Cardiac fibroblast (primary cell): ENCODE data around the gene DLGAP4.

Source experiments
- DNase-seq, 2 donors: peaks; one replicate each; pipeline versions ENCODE4 v3.0.0 to v3.0.0-alpha.2; 2010; ENCODE audit warnings: low read depth in 2 of 2
- H3K4me3 ChIP-seq, 2 donors: replicated peaks in 1 of 2; 1 replicate in 1 of 2; 2 replicates in 1 of 2; pipeline ENCODE4 v1.5.1; 2011; ENCODE audit warnings: low read depth in 2 of 2, low read length in 2 of 2, mild to moderate bottlenecking in 2 of 2, moderate library complexity in 1 of 2
- TF ChIP-seq, protein P1 (sequence below): IDR thresholded peaks from one replicate; pipeline ENCODE4 v1.5.1; 2011; ENCODE audit warnings: low read depth, mild to moderate bottlenecking, low read length, inconsistent platforms

Gene DLGAP4

DNA sequence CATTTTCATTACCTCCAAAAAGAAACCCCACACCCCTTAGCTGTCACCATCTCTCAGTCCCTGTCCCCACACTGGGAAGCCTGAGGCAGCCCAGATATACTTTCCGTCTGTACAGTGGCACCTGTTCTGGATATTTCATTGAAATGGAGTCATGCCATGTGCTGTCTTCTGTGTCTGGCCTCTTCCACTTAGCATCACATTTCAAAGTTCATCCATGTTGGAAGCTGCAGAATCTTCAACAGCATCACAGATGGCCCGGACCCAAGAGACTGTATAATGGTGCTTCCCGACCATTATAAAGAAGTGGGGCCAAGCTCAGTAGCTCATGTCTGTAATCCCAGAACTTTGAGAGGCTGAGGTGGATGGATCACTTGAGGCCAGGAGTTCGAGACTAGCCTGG lies 58.4 kb downstream of the DLGAP4 start:
- TF ChIP-seq, protein P1, sequence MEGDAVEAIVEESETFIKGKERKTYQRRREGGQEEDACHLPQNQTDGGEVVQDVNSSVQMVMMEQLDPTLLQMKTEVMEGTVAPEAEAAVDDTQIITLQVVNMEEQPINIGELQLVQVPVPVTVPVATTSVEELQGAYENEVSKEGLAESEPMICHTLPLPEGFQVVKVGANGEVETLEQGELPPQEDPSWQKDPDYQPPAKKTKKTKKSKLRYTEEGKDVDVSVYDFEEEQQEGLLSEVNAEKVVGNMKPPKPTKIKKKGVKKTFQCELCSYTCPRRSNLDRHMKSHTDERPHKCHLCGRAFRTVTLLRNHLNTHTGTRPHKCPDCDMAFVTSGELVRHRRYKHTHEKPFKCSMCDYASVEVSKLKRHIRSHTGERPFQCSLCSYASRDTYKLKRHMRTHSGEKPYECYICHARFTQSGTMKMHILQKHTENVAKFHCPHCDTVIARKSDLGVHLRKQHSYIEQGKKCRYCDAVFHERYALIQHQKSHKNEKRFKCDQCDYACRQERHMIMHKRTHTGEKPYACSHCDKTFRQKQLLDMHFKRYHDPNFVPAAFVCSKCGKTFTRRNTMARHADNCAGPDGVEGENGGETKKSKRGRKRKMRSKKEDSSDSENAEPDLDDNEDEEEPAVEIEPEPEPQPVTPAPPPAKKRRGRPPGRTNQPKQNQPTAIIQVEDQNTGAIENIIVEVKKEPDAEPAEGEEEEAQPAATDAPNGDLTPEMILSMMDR: no peak
- no peak overlapping the region for H3K4me3 ChIP-seq
- no peak for DNase-seq

DNA sequence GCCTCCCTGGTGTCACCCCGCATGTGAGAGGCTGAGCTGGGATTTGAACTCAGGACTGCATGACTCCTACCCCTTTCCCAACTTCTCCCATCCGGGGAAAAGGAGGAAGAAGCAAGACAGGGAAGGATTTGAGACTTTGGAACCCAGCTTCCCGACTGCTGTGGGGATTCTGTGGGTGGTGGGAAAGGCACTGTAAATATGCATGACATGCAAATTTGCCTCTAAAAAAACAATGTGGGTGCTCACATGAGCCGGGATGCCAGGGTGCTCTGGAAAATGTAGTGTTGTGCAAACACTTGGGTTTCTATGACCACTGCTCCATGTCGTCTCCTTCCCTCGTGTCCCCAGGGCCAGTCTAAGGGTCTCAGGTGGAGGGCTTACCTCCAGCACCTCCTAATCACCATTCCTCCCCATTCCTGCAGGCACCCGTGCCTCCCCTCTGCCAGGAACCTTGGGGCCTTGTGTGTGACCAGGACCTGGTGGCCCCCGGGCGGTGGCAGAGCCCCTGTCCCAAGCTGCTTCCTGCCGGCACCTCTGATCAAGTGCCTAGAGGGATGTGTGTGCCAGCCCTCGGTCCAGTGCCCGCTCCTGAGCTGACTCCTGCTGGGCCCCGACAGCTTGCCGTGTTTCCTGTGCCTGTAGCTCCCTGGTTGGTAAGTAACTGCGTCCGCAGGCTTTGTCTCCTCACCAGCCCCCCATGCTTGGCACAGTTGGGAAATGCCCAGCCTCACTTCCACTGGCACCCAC lies 60.7 kb downstream of the DLGAP4 start:
- TF ChIP-seq, protein P1: no peak
- no peak for DNase-seq
- H3K4me3 ChIP-seq: no peak overlapping the region

DNA sequence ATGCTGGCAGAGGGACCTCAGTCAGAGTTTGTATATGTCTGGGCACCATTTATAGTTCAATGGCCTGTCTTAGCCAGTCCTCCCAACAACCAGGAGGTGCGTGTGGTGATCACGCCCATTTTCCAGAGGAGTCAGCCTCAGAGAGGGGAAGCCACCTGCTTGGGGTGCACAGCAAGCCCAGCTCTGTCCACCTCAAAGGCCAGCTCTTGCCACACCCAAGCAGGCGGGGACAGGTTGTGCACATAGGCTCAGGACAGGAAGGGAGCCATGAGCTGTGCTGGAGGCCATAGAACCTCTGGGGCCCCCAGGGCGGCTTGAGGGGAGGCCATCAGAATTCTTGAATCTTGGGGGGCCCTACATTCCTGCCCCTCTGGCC lies 61.2 kb downstream of the DLGAP4 start:
- H3K4me3 ChIP-seq: no peak overlapping the region
- TF ChIP-seq, protein P1: no peak
- no peak for DNase-seq

DNA sequence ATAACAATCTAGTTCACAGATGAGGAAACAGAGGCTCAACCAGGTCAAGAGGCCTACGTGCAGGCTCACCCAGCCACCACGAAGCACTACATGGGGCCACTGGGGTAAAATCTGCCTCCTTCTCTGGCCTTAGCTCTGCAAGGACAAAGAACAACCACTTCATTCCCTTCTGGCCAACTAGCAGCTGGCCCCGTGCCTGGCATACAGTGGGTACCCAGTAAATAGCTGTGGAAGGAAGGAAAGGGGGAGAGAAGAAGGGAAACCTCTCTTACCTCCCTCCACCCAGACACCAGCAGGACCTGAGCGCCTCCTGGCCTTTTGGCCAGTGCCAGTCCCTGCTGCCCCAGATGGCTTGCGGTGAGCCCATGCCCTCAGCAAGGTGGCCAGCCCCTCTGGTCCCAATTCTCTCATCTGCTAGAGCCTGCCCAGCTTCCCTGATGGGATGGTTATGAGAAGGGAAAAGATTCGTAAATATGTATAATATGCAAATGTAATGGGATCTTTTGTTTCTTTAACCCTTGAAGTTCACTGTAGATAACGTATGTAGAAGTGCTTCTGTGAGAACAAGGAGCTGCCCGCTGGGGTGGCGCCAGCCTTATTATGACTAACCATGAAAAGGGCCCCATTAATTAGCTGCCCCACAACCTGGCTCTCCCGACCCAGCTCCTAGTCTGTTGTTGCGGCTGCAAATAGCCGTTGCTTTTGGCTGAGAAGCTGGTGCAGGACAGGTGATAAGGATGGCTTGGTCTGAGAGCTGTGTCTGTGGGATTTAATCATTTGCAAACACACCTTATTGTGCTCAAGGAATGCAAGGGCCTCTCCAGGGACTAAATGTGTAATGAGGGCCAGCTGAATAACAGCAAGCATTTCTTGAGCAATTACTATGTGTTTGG lies 62.0 kb downstream of the DLGAP4 start:
- no peak overlapping the region for H3K4me3 ChIP-seq
- TF ChIP-seq, protein P1: no peak
- DNase-seq: no peak

DNA sequence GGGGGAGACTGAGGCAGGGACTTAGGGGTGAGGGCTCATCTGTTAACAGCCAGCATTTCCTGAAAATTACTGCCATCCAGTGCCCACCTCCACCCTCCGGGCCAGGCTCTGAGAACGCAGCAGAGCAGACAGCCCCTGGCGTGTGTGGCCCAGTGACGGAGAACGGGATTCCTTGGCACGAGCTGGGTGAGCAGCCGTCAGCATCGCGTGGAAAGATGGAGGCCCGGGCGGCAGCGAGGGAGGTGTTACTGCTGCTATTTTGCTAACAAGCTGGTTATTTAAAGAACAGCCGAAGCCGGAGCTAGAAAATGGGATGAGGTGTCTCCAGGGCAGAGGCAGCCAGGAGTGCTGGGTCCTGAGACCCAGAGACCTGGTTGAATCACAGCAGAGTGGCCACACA lies 62.7 kb downstream of the DLGAP4 start:
- TF ChIP-seq, protein P1: no peak
- DNase-seq: no peak
- H3K4me3 ChIP-seq: no peak overlapping the region

DNA sequence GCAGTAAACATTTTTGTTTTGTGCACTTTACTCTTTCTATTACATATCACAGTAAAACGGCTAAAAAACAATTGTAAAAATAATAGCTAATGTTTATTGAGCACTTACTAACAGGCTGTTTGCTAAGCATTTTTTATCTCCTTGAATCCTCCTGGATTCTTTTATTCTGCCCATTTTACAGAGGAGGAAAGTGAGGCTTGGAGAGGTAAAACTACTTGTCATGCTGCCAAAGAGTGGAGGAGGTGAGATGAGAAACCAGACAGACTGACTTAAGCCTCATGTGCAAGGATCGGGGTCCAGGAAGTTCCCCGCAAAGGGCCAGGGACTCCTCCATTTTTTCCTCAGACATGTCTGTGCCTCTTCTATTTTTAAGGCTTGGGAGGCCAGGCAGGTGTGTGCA lies 63.6 kb downstream of the DLGAP4 start:
- TF ChIP-seq, protein P1: no peak
- DNase-seq: no peak
- H3K4me3 ChIP-seq: no peak overlapping the region
